H1 (cell line): ENCODE measurements around the gene ZNF133. TPM values are rescaled to one million over a fixed set of nuclear protein-coding genes. Genes with fewer than 3 reads are reported as not detected.

Source experiments
- CTCF ChIA-PET: fragments of 300-600 bp; sonication (Branson Sonifier 250); formaldehyde crosslinking; loops from one replicate; lab custom pipeline; 2021; ENCODE audit not compliant: partially characterized antibody; lab: Charles Lee
- POLR2A ChIA-PET: fragments of 300-600 bp; sonication (Branson Sonifier 250); formaldehyde crosslinking; loops from one replicate; lab custom pipeline; 2021; ENCODE audit warnings: inconsistent platforms; ENCODE audit not compliant: partially characterized antibody; lab: Charles Lee
- DNase-seq, 2 experiments: peaks; one replicate each; pipeline versions ENCODE4 v3.0.0 to v3.0.0-alpha.2; 2010 to 2022; ENCODE audit warnings: low spot score in 2 of 2, low read depth in 1 of 2, mixed read lengths in 1 of 2
- FAIRE-seq: peaks from 2 replicates; lab custom pipeline; 2011; peaks lifted over from hg19 to GRCh38; lab: Jason Lieb, UNC
- H2AFZ ChIP-seq: 2 replicates; pipeline ENCODE4 v1.8.1; 2012; ENCODE audit warnings: low read length, inconsistent platforms
- H2AK5ac ChIP-seq: 2 replicates; pipeline ENCODE4 v1.6.1; 2013; ENCODE audit warnings: low read depth, low read length
- H2BK120ac ChIP-seq: replicated peaks from 2 replicates; pipeline ENCODE3; 2013; ENCODE audit warnings: low read depth, low read length, inconsistent platforms
- H2BK12ac ChIP-seq: 2 replicates; pipeline ENCODE4 v1.6.1; 2013; ENCODE audit warnings: low read depth, low read length
- H2BK15ac ChIP-seq: 2 replicates; pipeline ENCODE4 v1.6.1; 2013; ENCODE audit warnings: low read length
- H2BK20ac ChIP-seq: 2 replicates; pipeline ENCODE4 v1.6.1; 2013; ENCODE audit warnings: low read length
- H2BK5ac ChIP-seq: 2 replicates; pipeline ENCODE4 v1.6.1; 2013; ENCODE audit warnings: low read depth, low read length
- H3K14ac ChIP-seq: 2 replicates; pipeline ENCODE4 v1.6.1; 2013; ENCODE audit warnings: inconsistent platforms; ENCODE audit not compliant: insufficient read length
- H3K18ac ChIP-seq: 2 replicates; pipeline ENCODE4 v1.6.1; 2013; ENCODE audit warnings: low read length; ENCODE audit errors: extremely low read depth
- H3K23ac ChIP-seq: 2 replicates; pipeline ENCODE4 v1.6.1; 2013; ENCODE audit warnings: inconsistent platforms; ENCODE audit not compliant: insufficient read length
- H3K23me2 ChIP-seq: 2 replicates; pipeline ENCODE4 v1.6.1; 2013; ENCODE audit warnings: low read depth, low read length
- H3K27ac ChIP-seq: 2 replicates; pipeline ENCODE4 v1.6.1; 2011; ENCODE audit warnings: low read depth, low read length, inconsistent platforms
- H3K27me3 ChIP-seq, 4 experiments: replicated peaks in 1 of 4; 1 replicate in 1 of 4; 2 replicates in 3 of 4; pipeline versions ENCODE4 v1.6.1 to v1.8.1; 2011 to 2013; ENCODE audit warnings: low read length in 3 of 4, mild to moderate bottlenecking in 3 of 4, inconsistent platforms in 2 of 4, mixed read lengths in 2 of 4, moderate library complexity in 1 of 4; ENCODE audit not compliant: control insufficient read depth in 3 of 4, insufficient read depth in 3 of 4; ENCODE audit errors: extremely low read depth in 1 of 4
- H3K36me3 ChIP-seq, 4 experiments: 2 replicates each; pipeline versions ENCODE4 v1.6.1 to v1.8.1; 2011 to 2013; ENCODE audit warnings: mild to moderate bottlenecking in 4 of 4, low read length in 3 of 4, moderate library complexity in 2 of 4, control low read depth in 1 of 4, inconsistent platforms in 1 of 4; ENCODE audit not compliant: insufficient read depth in 4 of 4, control insufficient read depth in 2 of 4
- H3K4ac ChIP-seq: replicated peaks from 2 replicates; pipeline ENCODE3; 2013; ENCODE audit warnings: low read length, low read depth, mixed read lengths, inconsistent platforms; ENCODE audit not compliant: insufficient read length
- H3K4me1 ChIP-seq, 4 experiments: replicated peaks in 1 of 4; 1 replicate in 1 of 4; 2 replicates in 3 of 4; pipeline versions ENCODE4 v1.6.1 to v1.8.1; 2011 to 2013; ENCODE audit warnings: low read length in 3 of 4, inconsistent platforms in 2 of 4, mixed read lengths in 1 of 4; ENCODE audit not compliant: insufficient read depth in 4 of 4, control insufficient read depth in 3 of 4
- H3K4me2 ChIP-seq, 2 experiments: 2 replicates each; pipeline versions ENCODE4 v1.6.1 to v1.8.1; 2011 to 2013; ENCODE audit warnings: low read depth in 2 of 2, low read length in 2 of 2, control low read depth in 1 of 2, inconsistent platforms in 1 of 2, mild to moderate bottlenecking in 1 of 2; ENCODE audit not compliant: insufficient read depth in 1 of 2
- H3K4me3 ChIP-seq, 4 experiments: fragments of 200-600, 300-600 bp in 1 of 4; sonication (generic), shearing (Covaris generic), sonication (Bioruptor Twin) in 1 of 4; 2 replicates each; pipeline versions ENCODE4 v1.5.1 to v1.8.1; 2011 to 2016; ENCODE audit warnings: low read length in 4 of 4, low read depth in 3 of 4, control low read depth in 2 of 4, inconsistent platforms in 2 of 4, mild to moderate bottlenecking in 2 of 4, mixed read lengths in 1 of 4, moderate library complexity in 1 of 4; ENCODE audit not compliant: insufficient read depth in 2 of 4; ENCODE audit errors: extremely low read depth in 1 of 4
- H3K56ac ChIP-seq: replicated peaks from 2 replicates; pipeline ENCODE3; 2013; ENCODE audit warnings: low read depth, mild to moderate bottlenecking, mixed read lengths, low read length, inconsistent platforms; ENCODE audit not compliant: insufficient read length
- H3K79me1 ChIP-seq: 2 replicates; pipeline ENCODE4 v1.6.1; 2013; ENCODE audit warnings: low read depth, low read length, control low read depth
- H3K79me2 ChIP-seq, 2 experiments: 2 replicates each; pipeline versions ENCODE4 v1.6.1 to v1.8.1; 2012 to 2013; ENCODE audit warnings: low read length in 2 of 2, mild to moderate bottlenecking in 2 of 2, inconsistent platforms in 1 of 2; ENCODE audit not compliant: insufficient read depth in 2 of 2, control insufficient read depth in 1 of 2
- H3K9ac ChIP-seq, 4 experiments: replicated peaks in 1 of 4; 1 replicate in 1 of 4; 2 replicates in 3 of 4; pipeline versions ENCODE4 v1.6.1 to v1.8.1; 2011 to 2013; ENCODE audit warnings: low read depth in 3 of 4, low read length in 3 of 4, control low read depth in 2 of 4, mild to moderate bottlenecking in 2 of 4, moderate library complexity in 2 of 4, inconsistent platforms in 1 of 4; ENCODE audit errors: extremely low read depth in 1 of 4
- H3K9me3 ChIP-seq, 2 experiments: 2 replicates each; pipeline versions ENCODE4 v1.6.1 to v1.8.1; 2012 to 2013; ENCODE audit warnings: mild to moderate bottlenecking in 2 of 2, moderate library complexity in 2 of 2, control low read depth in 1 of 2, inconsistent platforms in 1 of 2, low read depth in 1 of 2, low read length in 1 of 2, mixed read lengths in 1 of 2; ENCODE audit not compliant: insufficient read depth in 2 of 2
- H4K20me1 ChIP-seq, 2 experiments: replicated peaks in 1 of 2; 2 replicates each; pipeline versions ENCODE3 to v1.8.1; 2011 to 2013; ENCODE audit warnings: inconsistent platforms in 2 of 2, low read length in 2 of 2, mild to moderate bottlenecking in 1 of 2; ENCODE audit not compliant: insufficient read depth in 2 of 2, control insufficient read depth in 1 of 2
- H4K5ac ChIP-seq: 2 replicates; pipeline ENCODE4 v1.6.1; 2013; ENCODE audit warnings: low read length, low read depth, mixed read lengths, inconsistent platforms; ENCODE audit not compliant: insufficient read length
- H4K8ac ChIP-seq: 2 replicates; pipeline ENCODE4 v1.8.0; 2013; ENCODE audit warnings: mild to moderate bottlenecking, moderate library complexity, low read length, inconsistent platforms; ENCODE audit not compliant: insufficient read depth; ENCODE audit errors: extremely low read depth
- H4K91ac ChIP-seq: replicated peaks from 2 replicates; pipeline ENCODE3; 2013; ENCODE audit warnings: low read length, mixed read lengths, inconsistent platforms; ENCODE audit not compliant: insufficient read length
- CEBPB ChIP-seq: IDR thresholded peaks from 2 replicates; pipeline ENCODE4 v1.6.1; 2012; ENCODE audit warnings: low read depth, low read length
- CHD2 ChIP-seq: IDR thresholded peaks from 2 replicates; pipeline ENCODE4 v1.6.1; 2012; ENCODE audit warnings: low read length, improper control_type of control experiment
- EZH2 ChIP-seq: fragments of 200-600 bp; sonication (generic); IDR thresholded peaks from 2 replicates; pipeline ENCODE4 v1.7.1; 2012; ENCODE audit warnings: low read depth, mild to moderate bottlenecking, moderate library complexity, low read length, inconsistent platforms; ENCODE audit not compliant: severe bottlenecking
- HDAC2 ChIP-seq, 2 experiments: fragments of 300-600 bp in 1 of 2; sonication (generic) in 1 of 2; IDR thresholded peaks; 2 replicates each; pipeline ENCODE4 v1.6.1; 2011 to 2012; ENCODE audit warnings: low read depth in 2 of 2, low read length in 2 of 2, mild to moderate bottlenecking in 2 of 2, moderate library complexity in 2 of 2, borderline replicate concordance in 1 of 2, inconsistent platforms in 1 of 2
- JUN ChIP-seq: IDR thresholded peaks from 2 replicates; pipeline ENCODE4 v1.6.1; 2011; ENCODE audit warnings: low read depth, mild to moderate bottlenecking, improper control_type of control experiment, low read length
- KDM1A ChIP-seq: fragments of 200-600, 300-600 bp; sonication (generic); IDR thresholded peaks from 2 replicates; pipeline ENCODE4 v1.7.1; 2016; ENCODE audit warnings: mild to moderate bottlenecking, low read length, borderline replicate concordance
- POLR2A ChIP-seq, 2 experiments: IDR thresholded peaks; 1 replicate in 1 of 2; 2 replicates in 1 of 2; pipeline ENCODE4 v1.6.1; 2011; ENCODE audit warnings: low read depth in 2 of 2, low read length in 2 of 2, mild to moderate bottlenecking in 2 of 2; ENCODE audit errors: control extremely low read depth in 1 of 2
- POU5F1 ChIP-seq: IDR thresholded peaks from 2 replicates; pipeline ENCODE4 v1.6.1; 2011; ENCODE audit warnings: low read depth, mild to moderate bottlenecking, low read length, moderate library complexity
- RAD21 ChIP-seq, 2 experiments: IDR thresholded peaks in 1 of 2; conservative IDR thresholded peaks in 1 of 2; 2 replicates each; pipeline ENCODE4 v1.6.1; 2011; ENCODE audit warnings: low read depth in 2 of 2, low read length in 2 of 2, improper control_type of control experiment in 1 of 2, inconsistent platforms in 1 of 2, mild to moderate bottlenecking in 1 of 2, moderate library complexity in 1 of 2
- SP1 ChIP-seq: IDR thresholded peaks from 2 replicates; pipeline ENCODE4 v1.6.1; 2011; ENCODE audit warnings: low read depth, low read length
- TCF12 ChIP-seq: IDR thresholded peaks from 2 replicates; pipeline ENCODE4 v1.6.1; 2011; ENCODE audit warnings: low read depth, mild to moderate bottlenecking, low read length
- WGBS, 2 experiments: shearing (Covaris generic) in 1 of 2; methylation state at CpG; one replicate each; pipeline versions ENCODE4 v1.1.6 to v1.1.7; 2013 to 2015; ENCODE audit warnings: low lambda C conversion rate in 2 of 2, mixed read lengths in 2 of 2, inconsistent platforms in 1 of 2, low coverage in 1 of 2, missing lambda C conversion rate in 1 of 2; ENCODE audit not compliant: insufficient replicate concordance in 2 of 2, insufficient coverage in 1 of 2, insufficient read length in 1 of 2; ENCODE audit errors: extremely low coverage in 1 of 2, missing lambda C conversion rate in 1 of 2; 5-methylcytosine and 5-hydroxymethylcytosine counted together
- polyA plus RNA-seq, 7 experiments: library from polyadenylated mRNA; depleted of rRNA in 3 of 7; stranded (reverse) in 5 of 7; unstranded in 2 of 7; fragments of >200 nt in 5 of 7; fragments of 200-250 nt in 2 of 7; gene quantifications; 1 replicate in 5 of 7; 2 replicates in 1 of 7; 4 replicates in 1 of 7; pipeline versions ENCODE4 v1.2.1 to v1.2.3, GENCODE V29; 2011 to 2013; ENCODE audit warnings: missing spikeins in 2 of 7, mixed read lengths in 2 of 7
- total RNA-seq: library from RNA; stranded (reverse); fragmentation: NEBNext Ultra II Directional; extraction: Animal tissue kit (Norgen Biotek cat#: 25700); gene quantifications from 2 replicates; pipeline ENCODE4 v1.2.1, GENCODE V29; 2021
- TF ChIP-seq, protein P1 (sequence below), 3 experiments: IDR thresholded peaks; 1 replicate in 2 of 3; 2 replicates in 1 of 3; pipeline versions ENCODE4 v1.5.1 to v1.6.1; 2011; ENCODE audit warnings: low read length in 3 of 3, mild to moderate bottlenecking in 3 of 3, inconsistent platforms in 2 of 3, low read depth in 1 of 3, moderate library complexity in 1 of 3; ENCODE audit not compliant: insufficient read depth in 1 of 3; ENCODE audit errors: control extremely low read depth in 1 of 3

The ZNF133 gene
- total and polyA plus RNA-seq, 2 of the 8 experiments (the other 6 are each of a cell fraction or from before 2014, with no cell fraction given): 12.1 to 15.8 TPM

DNA sequence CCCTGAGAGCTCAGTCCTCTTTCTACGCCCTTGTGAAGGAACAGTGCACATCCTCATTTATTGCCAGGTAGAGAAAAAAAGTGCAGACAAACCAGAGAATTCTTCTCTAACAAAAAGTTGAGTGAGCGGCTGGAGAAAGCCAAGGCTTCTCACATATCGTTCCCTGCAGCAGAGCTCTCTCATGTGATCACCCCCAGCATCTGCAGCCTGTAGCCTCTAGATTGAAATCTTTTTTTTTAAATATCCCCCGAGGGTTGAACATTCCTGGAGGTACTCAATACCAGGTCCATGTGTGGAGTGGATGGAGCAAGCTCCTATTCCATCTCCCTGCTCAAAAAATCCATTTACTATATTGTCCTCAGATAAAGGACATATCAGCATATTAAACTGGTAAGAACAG is 22.9 kb upstream of the ZNF133 start:
- Histone ChIP-seq H2AFZ (no peak overlapping the region), H2BK20ac (no peak overlapping the region), H3K23me2 (no peaks in the 10 kb centered on the region), H3K4me2 (no peak overlapping the region), H3K27ac (no peak overlapping the region), H2BK120ac (no peak overlapping the region), H3K4me1 (peaks cover 0 to 8% (median 0%) of the 10 kb centered on the region in 4 experiments; a peak in 1 of 7 replicates), H3K9ac (no peak overlapping the region), H3K18ac (no peak overlapping the region), H3K79me1 (no peaks in the 10 kb centered on the region), H2BK12ac (no peak overlapping the region), H3K14ac (no peak overlapping the region), H3K4me3 (no peak overlapping the region), H3K79me2 (no peaks in the 10 kb centered on the region), H3K23ac (no peak overlapping the region), H3K56ac (no peak overlapping the region), H3K9me3 (no peaks in the 10 kb centered on the region), H2BK15ac (no peak overlapping the region), H4K20me1 (no peaks in the 10 kb centered on the region), H2AK5ac (no peak overlapping the region), H2BK5ac (no peak overlapping the region), H4K8ac (no peak overlapping the region), H4K5ac (no peak overlapping the region), H3K27me3 (no peaks in the 10 kb centered on the region; a peak in 1 of 7 replicates), H3K36me3 (no peaks in the 10 kb centered on the region), H4K91ac (no peak overlapping the region), H3K4ac (no peak overlapping the region)
- ChIA-PET CTCF (interaction anchor here (0.6 to 1.1 kb wide), 2 partner anchors 112 to 671 kb away, joined by 3 to 4 read pairs; no protein-coding TSS in a partner anchor), POLR2A (interaction anchor here (0.6 kb wide), 1 partner anchor 8 kb away, joined by 3 read pairs; no protein-coding TSS in a partner anchor)
- TF ChIP-seq POLR2A (IDR thresholded peaks at IDR 0.05; ENCODE audit: control extremely low read depth in 1 of 2, low read depth in 2 of 2, low read length in 2 of 2) (no peak), TCF12 (no peak), SP1 (no peak), JUN (no peak), HDAC2 (IDR thresholded peaks at IDR 0.05; ENCODE audit: borderline replicate concordance in 1 of 2, low read depth in 2 of 2, low read length in 2 of 2) (no peak), RAD21 (IDR thresholded peaks at IDR 0.05 in 1 of 2, conservative IDR thresholded peaks at IDR 0.05 in 1 of 2; ENCODE audit: low read depth in 2 of 2, low read length in 2 of 2) (no peak), POU5F1 (no peak), CEBPB (no peak), CHD2 (no peak), EZH2 (no peak), KDM1A (no peak)
- TF ChIP-seq, protein P1, sequence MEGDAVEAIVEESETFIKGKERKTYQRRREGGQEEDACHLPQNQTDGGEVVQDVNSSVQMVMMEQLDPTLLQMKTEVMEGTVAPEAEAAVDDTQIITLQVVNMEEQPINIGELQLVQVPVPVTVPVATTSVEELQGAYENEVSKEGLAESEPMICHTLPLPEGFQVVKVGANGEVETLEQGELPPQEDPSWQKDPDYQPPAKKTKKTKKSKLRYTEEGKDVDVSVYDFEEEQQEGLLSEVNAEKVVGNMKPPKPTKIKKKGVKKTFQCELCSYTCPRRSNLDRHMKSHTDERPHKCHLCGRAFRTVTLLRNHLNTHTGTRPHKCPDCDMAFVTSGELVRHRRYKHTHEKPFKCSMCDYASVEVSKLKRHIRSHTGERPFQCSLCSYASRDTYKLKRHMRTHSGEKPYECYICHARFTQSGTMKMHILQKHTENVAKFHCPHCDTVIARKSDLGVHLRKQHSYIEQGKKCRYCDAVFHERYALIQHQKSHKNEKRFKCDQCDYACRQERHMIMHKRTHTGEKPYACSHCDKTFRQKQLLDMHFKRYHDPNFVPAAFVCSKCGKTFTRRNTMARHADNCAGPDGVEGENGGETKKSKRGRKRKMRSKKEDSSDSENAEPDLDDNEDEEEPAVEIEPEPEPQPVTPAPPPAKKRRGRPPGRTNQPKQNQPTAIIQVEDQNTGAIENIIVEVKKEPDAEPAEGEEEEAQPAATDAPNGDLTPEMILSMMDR (IDR thresholded peaks at IDR 0.05; ENCODE audit: control extremely low read depth in 1 of 3, insufficient read depth in 1 of 3, low read depth in 1 of 3, low read length in 3 of 3): no peak
- WGBS, 2 experiments: 69% methylated on average over 4 of the region's 4 CpGs; no CpG with 5 or more reads in 1 of the 2 experiments
- no peak for FAIRE-seq
- DNase-seq: no peak
